ENCODE results near the gene NAA16.
"Not testable (repeated sequence)": the region's sequence is repeated elsewhere in the genome, so short reads cannot be mapped to it uniquely, and the experiment has no call there.

Gene NAA16

DNA sequence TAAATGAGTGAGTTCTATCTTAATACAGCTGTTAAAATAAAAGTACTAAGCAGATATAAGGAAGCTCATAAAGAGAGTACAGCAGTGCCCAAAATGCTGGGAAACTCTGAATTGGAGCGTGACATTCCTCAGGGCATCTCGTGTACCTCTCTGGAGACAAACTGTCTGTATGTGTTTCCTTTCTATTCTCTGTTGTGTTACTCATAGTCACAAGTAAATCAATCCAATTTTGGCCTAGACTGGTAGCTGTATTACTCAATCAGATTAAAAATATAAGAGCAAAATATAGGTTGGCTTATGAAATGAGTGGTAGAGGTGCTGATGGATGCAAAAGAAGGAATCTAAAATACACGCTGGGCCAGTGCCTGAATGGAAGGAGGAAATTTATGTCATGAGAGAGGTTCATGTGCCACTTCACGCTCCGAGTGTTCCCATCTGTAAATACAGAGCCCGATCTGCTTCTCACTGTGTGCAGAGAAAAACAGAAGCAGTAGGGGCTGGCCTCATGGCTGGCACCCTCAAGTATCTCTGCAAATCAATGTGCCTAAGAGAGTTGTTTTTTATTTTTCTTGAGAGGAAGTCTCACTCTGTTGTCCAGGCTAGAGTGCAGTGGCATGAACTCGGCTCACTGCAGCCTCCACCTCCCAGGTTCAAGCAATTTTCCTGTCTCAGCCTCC, 87.6 kb downstream of the NAA16 start:
- in situ Hi-C loops (cut with MboI; ENCODE audit: low pct_unique_long_range_greater_than_20kb, low sequenced_read_pairs): no loop called here

GRCh38 chr13:41401366-41401765, 90.3 kb downstream of the NAA16 start:
- in situ Hi-C loops (cut with MboI; ENCODE audit: low pct_unique_long_range_greater_than_20kb, low sequenced_read_pairs): no loop called here
- no peak for DNase-seq

More for the DNA sequence above, 87.6 kb downstream of the NAA16 start:
- DNase-seq: peak; percentile 58

- in situ Hi-C loops (cut with MboI; ENCODE audit: low pct_unique_long_range_greater_than_20kb, low sequenced_read_pairs): no loop called here
- peak; percentile 64 for DNase-seq
Measured at GRCh38 chr13:41402691-41403511, 91.8 kb downstream of the NAA16 start.

- no peak for DNase-seq
- in situ Hi-C loops (cut with MboI; ENCODE audit: low pct_unique_long_range_greater_than_20kb, low sequenced_read_pairs): no loop called here
Measured at GRCh38 chr13:41403983-41404382, 92.9 kb downstream of the NAA16 start.

DNA sequence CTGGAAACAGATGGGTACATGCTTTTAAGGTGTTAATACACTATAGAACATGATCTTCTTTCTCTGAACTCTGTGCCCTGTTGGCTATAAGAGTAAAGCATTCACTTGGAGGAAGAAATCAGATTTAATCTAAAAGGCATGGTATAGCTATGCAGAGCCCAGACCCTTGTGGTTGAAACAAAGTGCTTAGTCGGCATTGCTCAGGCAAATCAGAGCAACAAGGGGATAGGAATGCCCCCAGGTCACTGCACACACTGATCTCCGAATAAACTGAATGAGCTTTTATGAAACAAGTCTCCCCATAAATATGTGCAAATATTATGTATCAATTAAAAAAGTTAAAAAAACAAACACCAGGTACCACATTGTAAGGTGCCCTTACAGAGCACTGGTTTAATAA, 94.3 kb downstream of the NAA16 start:
- no peak for DNase-seq
- in situ Hi-C loops (cut with MboI; ENCODE audit: low pct_unique_long_range_greater_than_20kb, low sequenced_read_pairs): no loop called here

DNA sequence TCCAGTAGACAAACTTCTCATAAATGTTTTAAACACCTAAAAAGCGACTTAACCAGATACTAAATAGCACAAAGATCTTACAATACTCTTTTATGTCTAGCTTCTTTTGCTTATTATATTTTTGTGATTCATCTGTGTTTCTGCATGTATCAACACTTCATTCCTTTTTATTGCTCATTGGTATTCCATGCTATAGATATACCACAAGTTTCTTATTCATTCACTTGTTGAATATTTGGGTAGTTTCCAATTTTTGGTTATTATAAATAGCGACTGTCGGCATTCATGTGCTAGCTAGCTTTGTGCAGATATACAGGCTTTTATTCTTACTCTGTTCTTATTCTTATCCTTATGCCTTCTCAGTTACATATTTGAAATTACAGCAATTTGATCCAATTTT, 96.3 kb downstream of the NAA16 start:
- DNase-seq: no peak

DNA sequence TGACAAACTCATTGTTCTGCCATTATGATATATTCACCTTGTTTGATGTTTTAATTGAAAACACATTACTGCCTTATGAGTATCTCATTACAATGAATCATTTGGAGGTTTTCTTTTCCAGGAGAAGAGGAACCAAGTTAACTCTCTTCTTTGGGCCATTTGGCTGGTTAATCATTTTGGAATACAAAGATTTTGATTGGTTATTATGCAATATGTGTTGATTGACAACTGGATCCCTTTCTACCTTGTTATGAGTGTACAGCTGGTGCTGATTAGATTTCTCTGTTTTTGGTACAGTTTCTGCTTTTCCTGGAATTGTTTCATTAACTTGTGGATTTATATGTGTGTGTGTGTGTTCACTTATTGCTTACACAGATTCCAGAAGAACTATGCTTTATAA, 97.1 kb downstream of the NAA16 start:
- in situ Hi-C loops (cut with MboI; ENCODE audit: low pct_unique_long_range_greater_than_20kb, low sequenced_read_pairs): no loop called here
- no peak for DNase-seq

More for the DNA sequence above, 96.3 kb downstream of the NAA16 start:
- in situ Hi-C loops (cut with MboI; ENCODE audit: low pct_unique_long_range_greater_than_20kb, low sequenced_read_pairs): no loop called here

- DNase-seq: no peak
- in situ Hi-C loops (cut with MboI; ENCODE audit: low pct_unique_long_range_greater_than_20kb, low sequenced_read_pairs): no loop called here
Measured at GRCh38 chr13:41408746-41409145, 97.7 kb downstream of the NAA16 start.

GRCh38 chr13:41409611-41410010, 98.5 kb downstream of the NAA16 start:
- no peak for DNase-seq
- in situ Hi-C loops (cut with MboI; ENCODE audit: low pct_unique_long_range_greater_than_20kb, low sequenced_read_pairs): no loop called here

DNA sequence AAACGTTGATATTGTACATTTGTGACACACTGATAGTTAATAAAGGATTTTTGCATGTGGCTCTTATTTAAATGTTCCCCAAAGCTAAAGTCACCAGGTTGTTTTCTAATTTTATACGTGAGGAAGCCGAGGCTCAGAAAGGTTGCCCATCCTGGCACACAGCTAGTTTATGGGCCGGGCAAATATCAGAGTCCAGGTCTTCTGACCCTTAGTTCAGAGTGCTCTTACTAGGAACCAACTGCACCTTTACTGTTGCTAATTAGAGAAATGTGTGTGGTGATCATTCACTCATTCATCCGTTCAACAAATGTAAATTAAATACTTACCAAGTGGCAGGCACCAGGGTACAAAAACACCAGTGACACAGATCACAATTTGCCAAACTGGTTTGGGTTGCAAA, 100.0 kb downstream of the NAA16 start:
- in situ Hi-C loops (cut with MboI; ENCODE audit: low pct_unique_long_range_greater_than_20kb, low sequenced_read_pairs): no loop called here
- no peak for DNase-seq

DNA sequence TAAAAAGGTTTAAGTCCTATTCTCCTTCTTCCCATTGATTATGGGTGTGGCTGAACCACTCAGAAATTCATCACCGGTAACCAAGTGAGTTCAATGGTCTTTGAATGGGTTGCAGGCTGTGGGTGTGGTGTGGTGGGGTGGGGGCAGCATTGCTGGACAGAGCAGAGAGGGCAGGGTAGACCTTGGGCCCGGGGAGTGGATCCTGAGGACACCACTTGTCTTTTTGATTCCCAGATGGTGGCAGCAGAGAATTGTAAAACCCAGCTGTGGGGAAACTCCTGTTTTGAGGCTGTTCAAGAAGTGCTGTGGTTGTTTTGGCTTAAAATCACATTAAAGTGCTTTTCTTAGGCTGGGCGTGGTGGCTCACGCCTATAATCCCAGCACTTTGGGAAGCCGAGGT, 100.5 kb downstream of the NAA16 start:
- in situ Hi-C loops (cut with MboI; ENCODE audit: low pct_unique_long_range_greater_than_20kb, low sequenced_read_pairs): no loop called here
- DNase-seq: peak; percentile 20

DNA sequence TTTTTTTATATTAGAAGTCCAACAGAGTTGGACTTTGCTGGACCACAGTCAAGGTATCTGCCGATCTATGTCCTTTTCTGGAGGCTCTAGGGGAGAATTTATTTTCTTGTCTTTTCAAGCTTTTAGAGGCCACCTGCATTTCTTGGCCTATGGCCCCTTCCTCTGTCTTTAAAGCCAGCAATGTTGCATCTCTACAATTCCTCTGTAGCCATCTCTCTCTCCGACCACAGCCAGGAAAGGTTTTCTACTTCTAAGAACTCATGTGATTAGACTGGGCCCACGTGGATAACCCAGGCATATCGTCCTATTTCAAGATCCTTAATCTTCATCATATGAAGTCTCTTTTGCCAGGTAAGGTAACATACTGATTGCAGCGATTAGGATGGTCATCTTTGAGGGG, 102.8 kb downstream of the NAA16 start:
- in situ Hi-C loops (cut with MboI; ENCODE audit: low pct_unique_long_range_greater_than_20kb, low sequenced_read_pairs): no loop called here
- DNase-seq: no peak

DNA sequence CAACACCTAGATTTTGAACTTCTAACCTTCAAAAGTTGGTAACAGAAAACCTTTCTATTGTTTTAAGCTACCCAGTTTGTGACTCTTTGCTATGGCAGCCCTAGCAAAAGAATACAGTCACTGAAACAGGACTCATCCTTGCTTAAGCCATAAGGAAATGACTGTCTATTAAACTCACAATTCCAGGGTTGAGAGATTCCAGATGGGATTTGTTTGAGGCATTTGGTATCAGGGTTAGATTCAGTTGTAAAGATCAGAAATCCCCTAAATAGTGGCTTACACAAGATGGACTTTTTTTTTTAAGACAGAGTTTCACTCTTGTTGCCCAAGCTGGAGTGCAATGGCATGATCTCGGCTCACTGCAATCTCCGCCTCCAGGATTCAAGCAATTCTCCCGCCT, 105.2 kb downstream of the NAA16 start:
- no peak for DNase-seq
- in situ Hi-C loops (cut with MboI; ENCODE audit: low pct_unique_long_range_greater_than_20kb, low sequenced_read_pairs): no loop called here

- in situ Hi-C loops (cut with MboI; ENCODE audit: low pct_unique_long_range_greater_than_20kb, low sequenced_read_pairs): no loop called here
- no peak for DNase-seq
Measured at GRCh38 chr13:41418027-41418426, 107.0 kb downstream of the NAA16 start.

DNA sequence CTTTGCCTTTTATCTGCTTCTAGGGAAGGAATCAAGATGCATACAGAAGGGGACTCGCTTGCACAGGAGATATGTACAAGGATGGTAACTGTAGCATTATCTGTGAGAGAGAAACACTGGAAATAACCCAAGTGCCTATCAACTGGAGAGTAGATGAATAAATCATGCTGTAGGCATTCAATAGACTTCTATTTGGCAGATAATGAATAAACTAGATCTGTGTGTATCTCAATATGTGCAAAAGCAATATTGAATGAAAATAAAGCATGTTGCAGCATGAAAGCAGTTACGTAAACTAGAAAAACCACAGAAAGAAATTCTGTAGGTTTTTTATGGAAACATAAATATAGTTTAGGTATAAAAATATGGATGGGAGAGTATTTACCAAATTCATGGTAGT, 107.7 kb downstream of the NAA16 start:
- in situ Hi-C loops (cut with MboI; ENCODE audit: low pct_unique_long_range_greater_than_20kb, low sequenced_read_pairs): no loop called here
- no peak for DNase-seq

GRCh38 chr13:41419206-41419605, 108.1 kb downstream of the NAA16 start:
- in situ Hi-C loops (cut with MboI; ENCODE audit: low pct_unique_long_range_greater_than_20kb, low sequenced_read_pairs): no loop called here
- DNase-seq: no peak

DNA sequence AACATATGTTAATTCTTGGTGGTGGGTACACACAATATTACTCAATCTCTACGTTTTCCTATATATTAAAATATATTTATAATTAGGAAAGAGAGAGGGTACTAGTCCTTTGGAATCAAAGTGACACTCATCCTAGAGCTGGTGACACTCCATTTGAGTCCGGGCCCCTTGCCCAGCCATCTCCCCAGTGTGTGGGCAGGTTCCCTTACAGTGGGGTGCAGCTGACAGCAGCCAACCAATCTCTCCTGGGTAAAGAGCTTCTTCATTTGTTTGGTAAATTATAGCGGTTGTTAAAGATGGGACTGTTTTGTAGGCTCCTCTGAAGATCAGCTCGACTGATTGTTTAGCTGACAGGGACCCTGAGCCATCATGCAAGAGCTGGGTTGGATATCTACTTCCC, 109.1 kb downstream of the NAA16 start:
- DNase-seq: no peak
- in situ Hi-C loops (cut with MboI; ENCODE audit: low pct_unique_long_range_greater_than_20kb, low sequenced_read_pairs): no loop called here

DNA sequence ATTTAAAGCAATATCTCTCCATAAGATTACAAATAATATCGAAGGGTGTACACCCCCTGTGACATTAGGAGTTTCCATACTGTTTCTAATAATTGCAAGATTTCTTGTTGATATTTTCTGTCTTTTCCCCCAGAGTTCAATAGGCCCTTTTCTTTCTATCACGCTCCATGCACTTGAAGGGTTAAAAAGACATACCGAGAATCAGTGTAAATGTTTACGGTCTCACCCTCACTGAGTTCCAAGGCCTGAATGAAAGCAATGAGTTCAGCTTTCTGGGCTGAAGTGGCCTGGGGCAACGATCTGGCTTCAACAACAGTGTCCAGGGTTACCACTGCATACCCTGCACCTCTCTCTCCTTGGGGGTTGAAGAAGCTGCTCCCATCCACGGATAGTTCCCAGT, 110.3 kb downstream of the NAA16 start:
- in situ Hi-C loops (cut with MboI; ENCODE audit: low pct_unique_long_range_greater_than_20kb, low sequenced_read_pairs); DNase-seq: not testable (repeated sequence)

- in situ Hi-C loops (cut with MboI; ENCODE audit: low pct_unique_long_range_greater_than_20kb, low sequenced_read_pairs): not testable (repeated sequence)
Measured at GRCh38 chr13:41421983-41422382, 110.9 kb downstream of the NAA16 start.

DNA sequence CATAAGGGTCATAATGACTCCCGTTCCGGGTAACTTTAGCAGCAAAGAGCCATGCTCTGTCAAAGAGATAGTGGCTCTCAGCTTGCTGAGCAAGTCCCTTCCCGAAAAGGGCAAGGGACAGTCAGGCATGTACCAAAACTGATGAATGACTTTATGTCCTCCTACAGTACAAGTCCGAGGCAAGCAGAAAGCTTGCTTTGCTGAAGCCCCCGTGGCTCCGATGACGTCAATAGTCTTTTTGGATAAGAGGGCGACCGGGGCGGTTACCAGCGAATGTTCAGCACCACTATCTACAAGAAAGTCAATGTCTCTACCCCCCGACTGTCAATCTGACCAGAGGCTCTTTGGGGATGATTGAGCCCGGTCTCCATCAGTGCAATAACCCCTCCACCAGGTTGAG, 112.2 kb downstream of the NAA16 start:
- DNase-seq; in situ Hi-C loops (cut with MboI; ENCODE audit: low pct_unique_long_range_greater_than_20kb, low sequenced_read_pairs): not testable (repeated sequence)

More at GRCh38 chr13:41421983-41422382, 110.9 kb downstream of the NAA16 start:
- DNase-seq: not testable (repeated sequence)

DNA sequence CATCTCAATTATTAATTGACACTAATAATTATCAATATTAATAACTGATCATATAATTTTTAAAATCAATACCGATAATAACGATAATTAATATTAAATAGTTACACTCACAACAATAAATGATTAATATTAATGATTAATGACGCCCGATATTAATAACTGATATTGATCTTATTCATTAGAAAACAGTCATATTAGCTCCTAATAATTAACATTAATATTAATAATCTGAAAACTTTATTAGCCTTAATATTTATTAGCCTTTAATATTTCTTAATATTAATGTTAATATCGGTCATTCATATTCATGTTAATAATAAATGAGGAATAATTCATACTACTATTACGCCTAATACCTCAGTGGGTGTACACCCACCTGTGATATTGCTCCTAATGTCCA, 113.6 kb downstream of the NAA16 start:
- DNase-seq; in situ Hi-C loops (cut with MboI; ENCODE audit: low pct_unique_long_range_greater_than_20kb, low sequenced_read_pairs): not testable (repeated sequence)

Measured in KBM-7 (cell line).